K562 (cell line): ENCODE results near the gene CHRM1. TPM values are rescaled to one million over a fixed set of nuclear protein-coding genes. Genes with fewer than 3 reads are reported as not detected.

Experiments used
- CEBPB ChIP-seq: fragments of 450-650 bp; IDR thresholded peaks from 2 replicates; pipeline ENCODE4 v1.6.1; 2016; ENCODE audit warnings: missing genetic modification characterization, missing compliant biosample characterization
- CREM ChIP-seq: IDR thresholded peaks from 2 replicates; pipeline ENCODE4 v1.6.1; 2014; ENCODE audit warnings: antibody characterized with exemption, low read depth
- E4F1 ChIP-seq: fragments of 250-450 bp; sonication (Bioruptor Pico); IDR thresholded peaks from 2 replicates; pipeline ENCODE4 v1.5.0; 2021; ENCODE audit warnings: mild to moderate bottlenecking, borderline replicate concordance
- GATAD2B ChIP-seq: fragments of 450-650 bp; IDR thresholded peaks from 2 replicates; pipeline ENCODE4 v1.6.1; 2017; ENCODE audit warnings: mild to moderate bottlenecking, borderline replicate concordance
- GTF2B ChIP-seq: IDR thresholded peaks from 2 replicates; pipeline ENCODE4 v1.6.1; 2011; ENCODE audit not compliant: insufficient read length; ENCODE audit errors: extremely low read depth
- HDAC8 ChIP-seq: fragments of 450-650 bp; IDR thresholded peaks from 2 replicates; pipeline ENCODE4 v1.6.1; 2016; ENCODE audit warnings: mild to moderate bottlenecking, missing genetic modification characterization, moderate library complexity, missing compliant biosample characterization
- HOXB6 ChIP-seq: fragments of 250-450 bp; sonication (Bioruptor Pico); IDR thresholded peaks from 2 replicates; pipeline ENCODE4 v1.5.1; 2022; ENCODE audit warnings: mild to moderate bottlenecking, borderline replicate concordance
- KAT8 ChIP-seq: fragments of 450-650 bp; IDR thresholded peaks from 2 replicates; pipeline ENCODE4 v1.6.1; 2016; ENCODE audit warnings: low read depth, mild to moderate bottlenecking
- KDM2B ChIP-seq: fragments of 250-450 bp; sonication (Bioruptor Pico); IDR thresholded peaks from 2 replicates; pipeline ENCODE4 v1.8.0; 2021; ENCODE audit warnings: mild to moderate bottlenecking, moderate library complexity
- NBN ChIP-seq: fragments of 450-650 bp; IDR thresholded peaks from 2 replicates; pipeline ENCODE4 v1.6.1; 2016; ENCODE audit warnings: low read depth, mild to moderate bottlenecking
- SMC3 ChIP-seq: conservative IDR thresholded peaks from 2 replicates; pipeline ENCODE4 v1.6.1; 2011; ENCODE audit warnings: low read depth, low read length, improper control_type of control experiment; ENCODE audit not compliant: insufficient read depth
- ZKSCAN3 ChIP-seq: fragments of 250-450 bp; sonication (Bioruptor Pico); IDR thresholded peaks from 2 replicates; pipeline ENCODE4 v1.4.0; 2020
- ZNF146 ChIP-seq: IDR thresholded peaks from one replicate; pipeline ENCODE4 v1.6.1; 2018; ENCODE audit warnings: missing compliant biosample characterization; ENCODE audit not compliant: unreplicated experiment
- ZNF175 ChIP-seq: fragments of 200-800 bp; sonication (Bioruptor generic); IDR thresholded peaks from 2 replicates; pipeline ENCODE4 v1.6.1; 2016; ENCODE audit warnings: low read depth, mild to moderate bottlenecking, missing genetic modification characterization, missing compliant biosample characterization
- polyA plus RNA-seq, 8 experiments: library from polyadenylated mRNA; depleted of rRNA in 4 of 8; stranded (reverse) in 5 of 8; unstranded in 3 of 8; fragments of >200 nt; fragmentation: Nextera tagmentation in 2 of 8; fragmentation: Illumina TruSeq in 1 of 8; extraction: Ambion mirVana in 2 of 8; extraction: Trizol in 1 of 8; gene quantifications; 2 replicates each; pipeline versions ENCODE4 v1.2.1 to v1.2.3, GENCODE V29; 2011 to 2014; ENCODE audit warnings: inconsistent platforms in 1 of 8, missing spikeins in 1 of 8
- total RNA-seq, 7 experiments: library from RNA; depleted of rRNA in 6 of 7; stranded (reverse); fragments of >200 nt in 6 of 7; fragmentation: Illumina TruSeq in 2 of 7; extraction: Trizol in 2 of 7; gene quantifications; 2 replicates each; pipeline versions ENCODE4 v1.2.1 to v1.2.3, GENCODE V29; 2011 to 2021; ENCODE audit warnings: low replicate concordance in 1 of 7
- TF ChIP-seq, protein P1 (sequence below): sonication (generic); formaldehyde crosslinking; IDR thresholded peaks from 2 replicates; pipeline ENCODE4 v1.8.1; 2023; ENCODE audit warnings: mild to moderate bottlenecking, missing genetic modification reagents
- TF ChIP-seq, protein P2 (sequence below): sonication (generic); formaldehyde crosslinking; IDR thresholded peaks from 2 replicates; pipeline ENCODE4 v1.5.0; 2020; ENCODE audit warnings: missing genetic modification reagents
- TF ChIP-seq, protein P3 (sequence below), 2 experiments: fragments of 450-650 bp in 1 of 2; IDR thresholded peaks; 2 replicates each; pipeline ENCODE4 v1.6.1; 2011 to 2017; ENCODE audit warnings: low read depth in 2 of 2, antibody characterized with exemption in 1 of 2, borderline replicate concordance in 1 of 2, low read length in 1 of 2, mild to moderate bottlenecking in 1 of 2, mixed read lengths in 1 of 2; ENCODE audit not compliant: control insufficient read depth in 1 of 2

The CHRM1 gene
- total and polyA plus RNA-seq, 9 of the 15 experiments (the other 6 are each of a cell fraction or from before 2014, with no cell fraction given): not detected

DNA sequence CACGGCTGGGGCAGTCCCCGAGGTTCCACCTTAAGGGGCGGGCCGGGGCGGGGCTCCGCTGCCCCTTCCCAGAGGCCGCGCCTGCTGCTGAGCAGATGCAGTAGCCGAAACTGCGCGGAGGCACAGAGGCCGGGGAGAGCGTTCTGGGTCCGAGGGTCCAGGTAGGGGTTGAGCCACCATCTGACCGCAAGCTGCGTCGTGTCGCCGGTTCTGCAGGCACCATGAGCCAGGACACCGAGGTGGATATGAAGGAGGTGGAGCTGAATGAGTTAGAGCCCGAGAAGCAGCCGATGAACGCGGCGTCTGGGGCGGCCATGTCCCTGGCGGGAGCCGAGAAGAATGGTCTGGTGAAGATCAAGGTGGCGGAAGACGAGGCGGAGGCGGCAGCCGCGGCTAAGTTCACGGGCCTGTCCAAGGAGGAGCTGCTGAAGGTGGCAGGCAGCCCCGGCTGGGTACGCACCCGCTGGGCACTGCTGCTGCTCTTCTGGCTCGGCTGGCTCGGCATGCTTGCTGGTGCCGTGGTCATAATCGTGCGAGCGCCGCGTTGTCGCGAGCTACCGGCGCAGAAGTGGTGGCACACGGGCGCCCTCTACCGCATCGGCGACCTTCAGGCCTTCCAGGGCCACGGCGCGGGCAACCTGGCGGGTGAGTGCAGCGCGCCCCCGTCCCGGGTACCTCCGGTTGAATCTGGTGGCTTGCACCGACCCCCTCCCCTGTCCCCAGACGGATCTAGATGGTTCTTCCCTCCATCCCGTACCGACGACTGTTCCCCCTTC, 40.2 kb downstream of the CHRM1 start, which contains the start of gene SLC3A2 (continued):
- TF ChIP-seq GTF2B (no peak), ZKSCAN3 (CRISPR knock-in tag) (no peak), CREM (peak; percentile 78), KAT8 (no peak), KDM2B (CRISPR knock-in tag) (0 out of 2 replicates have a peak, but pooled peaks have one; percentile 43), ZNF175 (CRISPR knock-in tag) (no peak; the same call in 1 of the 2 replicates), HOXB6 (no peak), HDAC8 (no peak; the same call in 1 of the 2 replicates), ZNF146 (CRISPR knock-in tag) (no peak), GATAD2B (no peak), NBN (no peak), CEBPB (tag) (no peak), SMC3 (0 out of 2 replicates have a peak, but pooled peaks have one; percentile 22), E4F1 (CRISPR knock-in tag) (no peak)
- TF ChIP-seq, protein P1, sequence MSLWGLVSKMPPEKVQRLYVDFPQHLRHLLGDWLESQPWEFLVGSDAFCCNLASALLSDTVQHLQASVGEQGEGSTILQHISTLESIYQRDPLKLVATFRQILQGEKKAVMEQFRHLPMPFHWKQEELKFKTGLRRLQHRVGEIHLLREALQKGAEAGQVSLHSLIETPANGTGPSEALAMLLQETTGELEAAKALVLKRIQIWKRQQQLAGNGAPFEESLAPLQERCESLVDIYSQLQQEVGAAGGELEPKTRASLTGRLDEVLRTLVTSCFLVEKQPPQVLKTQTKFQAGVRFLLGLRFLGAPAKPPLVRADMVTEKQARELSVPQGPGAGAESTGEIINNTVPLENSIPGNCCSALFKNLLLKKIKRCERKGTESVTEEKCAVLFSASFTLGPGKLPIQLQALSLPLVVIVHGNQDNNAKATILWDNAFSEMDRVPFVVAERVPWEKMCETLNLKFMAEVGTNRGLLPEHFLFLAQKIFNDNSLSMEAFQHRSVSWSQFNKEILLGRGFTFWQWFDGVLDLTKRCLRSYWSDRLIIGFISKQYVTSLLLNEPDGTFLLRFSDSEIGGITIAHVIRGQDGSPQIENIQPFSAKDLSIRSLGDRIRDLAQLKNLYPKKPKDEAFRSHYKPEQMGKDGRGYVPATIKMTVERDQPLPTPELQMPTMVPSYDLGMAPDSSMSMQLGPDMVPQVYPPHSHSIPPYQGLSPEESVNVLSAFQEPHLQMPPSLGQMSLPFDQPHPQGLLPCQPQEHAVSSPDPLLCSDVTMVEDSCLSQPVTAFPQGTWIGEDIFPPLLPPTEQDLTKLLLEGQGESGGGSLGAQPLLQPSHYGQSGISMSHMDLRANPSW (CRISPR knock-in tag): peak; percentile 67
- TF ChIP-seq, protein P2, sequence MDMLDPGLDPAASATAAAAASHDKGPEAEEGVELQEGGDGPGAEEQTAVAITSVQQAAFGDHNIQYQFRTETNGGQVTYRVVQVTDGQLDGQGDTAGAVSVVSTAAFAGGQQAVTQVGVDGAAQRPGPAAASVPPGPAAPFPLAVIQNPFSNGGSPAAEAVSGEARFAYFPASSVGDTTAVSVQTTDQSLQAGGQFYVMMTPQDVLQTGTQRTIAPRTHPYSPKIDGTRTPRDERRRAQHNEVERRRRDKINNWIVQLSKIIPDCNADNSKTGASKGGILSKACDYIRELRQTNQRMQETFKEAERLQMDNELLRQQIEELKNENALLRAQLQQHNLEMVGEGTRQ (CRISPR knock-in tag): no peak
- TF ChIP-seq, protein P3, sequence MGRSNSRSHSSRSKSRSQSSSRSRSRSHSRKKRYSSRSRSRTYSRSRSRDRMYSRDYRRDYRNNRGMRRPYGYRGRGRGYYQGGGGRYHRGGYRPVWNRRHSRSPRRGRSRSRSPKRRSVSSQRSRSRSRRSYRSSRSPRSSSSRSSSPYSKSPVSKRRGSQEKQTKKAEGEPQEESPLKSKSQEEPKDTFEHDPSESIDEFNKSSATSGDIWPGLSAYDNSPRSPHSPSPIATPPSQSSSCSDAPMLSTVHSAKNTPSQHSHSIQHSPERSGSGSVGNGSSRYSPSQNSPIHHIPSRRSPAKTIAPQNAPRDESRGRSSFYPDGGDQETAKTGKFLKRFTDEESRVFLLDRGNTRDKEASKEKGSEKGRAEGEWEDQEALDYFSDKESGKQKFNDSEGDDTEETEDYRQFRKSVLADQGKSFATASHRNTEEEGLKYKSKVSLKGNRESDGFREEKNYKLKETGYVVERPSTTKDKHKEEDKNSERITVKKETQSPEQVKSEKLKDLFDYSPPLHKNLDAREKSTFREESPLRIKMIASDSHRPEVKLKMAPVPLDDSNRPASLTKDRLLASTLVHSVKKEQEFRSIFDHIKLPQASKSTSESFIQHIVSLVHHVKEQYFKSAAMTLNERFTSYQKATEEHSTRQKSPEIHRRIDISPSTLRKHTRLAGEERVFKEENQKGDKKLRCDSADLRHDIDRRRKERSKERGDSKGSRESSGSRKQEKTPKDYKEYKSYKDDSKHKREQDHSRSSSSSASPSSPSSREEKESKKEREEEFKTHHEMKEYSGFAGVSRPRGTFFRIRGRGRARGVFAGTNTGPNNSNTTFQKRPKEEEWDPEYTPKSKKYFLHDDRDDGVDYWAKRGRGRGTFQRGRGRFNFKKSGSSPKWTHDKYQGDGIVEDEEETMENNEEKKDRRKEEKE (IDR thresholded peaks at IDR 0.05; ENCODE audit: borderline replicate concordance in 1 of 2, control insufficient read depth in 1 of 2, low read depth in 2 of 2, low read length in 1 of 2): 0 out of 4 replicates have a peak, but pooled peaks of 1 of the 2 experiments have one; percentile 74
